ENCODE data around the gene SP110.

SP110 gene

DNA sequence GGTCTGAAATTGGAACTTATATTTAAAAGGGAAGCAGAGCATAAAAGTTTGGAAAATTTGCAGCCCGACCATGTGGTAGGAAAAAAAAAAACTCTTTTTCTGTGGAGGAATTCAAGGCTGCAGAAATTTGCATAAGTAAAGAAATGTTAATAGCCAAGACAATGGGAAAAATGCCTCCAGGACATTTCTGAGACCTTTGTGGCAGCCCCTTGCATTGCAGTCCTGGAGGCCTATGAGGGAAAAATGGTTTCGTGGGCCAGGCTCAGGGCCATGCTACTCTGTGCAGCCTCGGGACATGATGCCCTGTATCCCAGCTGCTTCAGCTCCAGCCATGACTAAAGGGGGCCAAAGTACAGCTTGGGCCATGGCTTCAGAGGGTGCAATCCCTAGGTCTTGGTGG, 79.1 kb downstream of the SP110 start:
- TF ChIP-seq, protein P1, sequence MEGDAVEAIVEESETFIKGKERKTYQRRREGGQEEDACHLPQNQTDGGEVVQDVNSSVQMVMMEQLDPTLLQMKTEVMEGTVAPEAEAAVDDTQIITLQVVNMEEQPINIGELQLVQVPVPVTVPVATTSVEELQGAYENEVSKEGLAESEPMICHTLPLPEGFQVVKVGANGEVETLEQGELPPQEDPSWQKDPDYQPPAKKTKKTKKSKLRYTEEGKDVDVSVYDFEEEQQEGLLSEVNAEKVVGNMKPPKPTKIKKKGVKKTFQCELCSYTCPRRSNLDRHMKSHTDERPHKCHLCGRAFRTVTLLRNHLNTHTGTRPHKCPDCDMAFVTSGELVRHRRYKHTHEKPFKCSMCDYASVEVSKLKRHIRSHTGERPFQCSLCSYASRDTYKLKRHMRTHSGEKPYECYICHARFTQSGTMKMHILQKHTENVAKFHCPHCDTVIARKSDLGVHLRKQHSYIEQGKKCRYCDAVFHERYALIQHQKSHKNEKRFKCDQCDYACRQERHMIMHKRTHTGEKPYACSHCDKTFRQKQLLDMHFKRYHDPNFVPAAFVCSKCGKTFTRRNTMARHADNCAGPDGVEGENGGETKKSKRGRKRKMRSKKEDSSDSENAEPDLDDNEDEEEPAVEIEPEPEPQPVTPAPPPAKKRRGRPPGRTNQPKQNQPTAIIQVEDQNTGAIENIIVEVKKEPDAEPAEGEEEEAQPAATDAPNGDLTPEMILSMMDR (IDR thresholded peaks at IDR 0.05; ENCODE audit: insufficient read depth, low read length, missing control alignments), result no peak
- no peak for DNase-seq (ENCODE audit: low read depth, low spot score)
- no peak overlapping the region for H3K4me3 ChIP-seq (ENCODE audit: low read depth, low read length)
- ChIA-PET POLR2A (no interaction called here), CTCF (no interaction called here)

DNA sequence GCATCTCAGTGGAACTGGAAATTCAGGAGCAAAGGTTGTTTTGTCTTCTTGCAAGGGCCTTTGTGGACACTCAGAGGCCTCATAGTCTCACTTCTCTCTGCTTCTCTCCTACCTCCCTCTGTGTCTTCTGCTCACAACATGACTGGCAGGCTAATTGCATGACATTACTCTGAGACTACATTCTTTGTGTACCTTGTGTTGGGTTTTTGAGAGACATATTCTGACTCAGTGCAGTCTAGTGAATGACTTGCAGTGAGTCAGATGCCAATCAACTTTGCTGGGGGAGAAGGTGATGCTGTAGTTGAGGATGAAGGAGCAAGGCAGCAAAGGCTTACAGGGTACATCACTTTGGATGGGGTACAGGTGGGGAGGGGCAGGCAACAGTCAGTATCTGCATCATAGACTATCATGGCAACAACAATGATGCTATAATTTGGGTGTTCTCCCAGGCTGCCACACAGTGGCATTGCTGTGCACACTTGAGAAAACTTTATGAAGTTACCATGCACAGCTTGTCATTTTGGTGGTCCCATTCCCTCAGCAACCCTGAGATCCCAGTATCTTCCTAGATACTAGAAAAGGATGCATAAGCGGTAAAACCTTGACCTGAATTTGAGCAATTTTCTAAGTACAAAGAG, 81.8 kb downstream of the SP110 start:
- ChIA-PET POLR2A (no interaction called here), CTCF (no interaction called here)
- no peak overlapping the region for H3K4me3 ChIP-seq (ENCODE audit: low read depth, low read length)
- TF ChIP-seq, protein P1 (IDR thresholded peaks at IDR 0.05; ENCODE audit: insufficient read depth, low read length, missing control alignments), result no peak
- no peak for DNase-seq (ENCODE audit: low read depth, low spot score)

DNA sequence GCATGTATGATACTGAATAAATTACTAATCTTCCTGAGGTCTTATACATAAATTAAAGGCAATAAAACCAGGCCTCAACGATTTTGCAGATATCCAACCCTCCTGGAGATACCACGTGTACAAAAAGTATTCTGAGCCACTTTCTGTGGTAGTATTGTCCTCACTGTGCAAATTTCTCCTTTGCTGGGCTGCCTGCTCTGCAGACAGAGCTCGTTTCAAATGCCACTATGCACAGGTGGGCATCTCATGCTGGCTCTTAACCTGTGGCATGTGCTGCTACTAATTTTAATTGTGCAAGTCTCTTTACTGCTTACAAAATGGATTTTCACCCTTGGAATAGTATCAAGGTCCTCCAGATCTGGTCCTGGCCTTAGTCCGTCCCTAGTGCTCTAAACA, 84.7 kb downstream of the SP110 start:
- DNase-seq (ENCODE audit: low read depth, low spot score), result no peak
- ChIA-PET CTCF (no interaction called here), POLR2A (no interaction called here)
- H3K4me3 ChIP-seq (ENCODE audit: low read depth, low read length), result no peak overlapping the region
- TF ChIP-seq, protein P1 (IDR thresholded peaks at IDR 0.05; ENCODE audit: insufficient read depth, low read length, missing control alignments), result no peak

DNA sequence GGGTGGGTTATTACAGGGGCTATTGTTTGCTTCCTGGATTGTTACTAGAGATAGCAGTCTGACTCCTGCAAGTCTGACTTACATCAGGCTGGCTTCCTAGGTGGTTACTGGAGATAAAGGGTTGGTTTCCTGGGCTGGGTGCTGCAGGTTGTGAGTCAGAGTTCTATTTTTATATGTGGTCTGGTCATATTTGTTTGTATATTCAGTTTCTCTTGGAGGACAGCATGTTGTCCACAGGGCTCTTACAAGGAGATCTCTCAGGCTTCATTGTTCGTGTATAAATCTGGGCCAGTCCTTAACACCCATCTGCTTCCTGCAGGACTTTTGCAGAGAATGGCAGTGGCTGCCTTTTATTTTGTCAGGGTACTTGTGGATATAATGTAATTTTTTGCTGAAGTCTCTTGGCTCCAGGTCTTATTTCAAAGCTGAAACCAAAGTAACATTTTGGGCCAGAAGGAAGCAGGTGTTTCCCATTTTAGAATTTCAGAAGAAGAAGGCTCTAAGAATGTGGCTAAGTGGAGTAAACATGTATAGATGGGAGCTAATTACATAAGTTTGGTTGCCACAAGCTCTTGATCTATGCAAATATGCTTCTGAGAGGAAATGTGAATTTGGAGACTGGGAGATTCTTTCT, 85.2 kb downstream of the SP110 start:
- ChIA-PET POLR2A (no interaction called here), CTCF (no interaction called here)
- TF ChIP-seq, protein P1 (IDR thresholded peaks at IDR 0.05; ENCODE audit: insufficient read depth, low read length, missing control alignments), result no peak
- DNase-seq (ENCODE audit: low read depth, low spot score), result no peak
- no peak overlapping the region for H3K4me3 ChIP-seq (ENCODE audit: low read depth, low read length)

DNA sequence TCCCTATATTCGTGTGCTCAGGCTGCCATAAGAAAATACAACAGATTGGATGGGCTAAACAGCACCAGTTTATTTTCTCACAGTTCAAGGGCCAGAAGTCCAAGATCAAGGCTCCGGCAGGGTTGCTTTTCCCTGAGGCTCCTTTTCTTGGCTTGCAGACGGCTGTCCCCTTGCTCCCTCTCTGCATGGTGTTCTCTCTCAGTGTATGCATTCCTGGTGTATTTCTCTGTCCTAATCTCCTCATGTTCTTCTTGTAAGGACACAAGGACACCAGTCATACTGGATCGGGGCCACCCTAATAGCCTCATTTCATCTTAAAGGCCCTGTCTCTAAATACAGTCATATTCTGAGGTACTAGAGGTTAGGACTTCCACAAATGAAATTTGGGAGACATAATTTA, 88.4 kb downstream of the SP110 start:
- DNase-seq (ENCODE audit: low read depth, low spot score), result no peak
- no peak overlapping the region for H3K4me3 ChIP-seq (ENCODE audit: low read depth, low read length)
- POLR2A ChIA-PET, result no interaction called here
- CTCF ChIA-PET, result interaction anchor here (1.2 kb wide), 1 partner anchor 123 kb away, joined by 4 read pairs; no protein-coding TSS in a partner anchor
- TF ChIP-seq, protein P1 (IDR thresholded peaks at IDR 0.05; ENCODE audit: insufficient read depth, low read length, missing control alignments), result no peak

DNA sequence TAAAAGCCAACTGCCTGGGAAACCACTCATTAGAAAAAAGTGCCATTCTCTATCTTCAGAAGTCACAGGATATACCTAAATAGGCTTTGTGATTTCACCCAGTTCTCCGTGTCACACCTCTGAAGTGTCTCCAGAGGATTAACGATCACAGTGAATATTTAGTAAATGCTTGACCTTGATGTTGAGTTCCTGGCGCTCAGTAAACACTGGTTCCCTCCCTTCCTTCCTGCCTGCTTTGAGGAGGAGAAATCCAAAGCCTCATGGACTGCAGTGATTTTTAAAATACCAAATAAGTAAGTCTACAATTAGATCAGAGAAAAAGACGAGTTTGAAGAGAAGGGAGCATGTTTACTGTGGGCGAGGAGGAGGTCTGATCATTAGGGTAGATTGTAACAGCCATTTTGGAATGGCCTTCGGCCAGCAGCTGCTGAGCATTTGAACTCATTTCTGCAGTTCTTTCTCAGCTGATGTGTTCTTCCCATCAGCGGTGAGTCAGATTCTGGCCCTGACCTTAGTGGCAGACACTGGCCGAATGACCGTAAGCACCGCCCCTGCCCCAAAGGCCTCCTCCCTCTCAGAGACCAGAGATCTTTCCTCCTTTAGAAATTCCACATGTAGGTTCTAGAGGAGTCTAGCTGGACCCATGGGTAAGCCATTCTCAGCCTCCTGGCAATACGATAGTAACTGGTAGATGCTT, 89.0 kb downstream of the SP110 start:
- no peak for DNase-seq (ENCODE audit: low read depth, low spot score)
- TF ChIP-seq, protein P1 (IDR thresholded peaks at IDR 0.05; ENCODE audit: insufficient read depth, low read length, missing control alignments), result no peak
- ChIA-PET CTCF (interaction anchor here (1.2 to 2.8 kb wide), 3 partner anchors 29 to 123 kb away, joined by 4 to 11 read pairs (median 9); no protein-coding TSS in a partner anchor), POLR2A (no interaction called here)
- no peak overlapping the region for H3K4me3 ChIP-seq (ENCODE audit: low read depth, low read length)
